CD4-positive, alpha-beta T cell (primary cell): ENCODE results near the gene BAG3. TPM values are rescaled to one million over a fixed set of nuclear protein-coding genes. Genes with fewer than 3 reads are reported as not detected.

Experiments
- ATAC-seq: fragments of 200-7000 bp; cut with Tn5 transposase; one replicate; pipeline ENCODE4 v1.10.0; 2022; ENCODE audit warnings: mild to moderate bottlenecking; ENCODE audit not compliant: poor library complexity
- CTCF ChIA-PET: fragments of 350-600 bp; sonication (Branson Sonifier 250); formaldehyde crosslinking; loops from one replicate; lab custom pipeline; 2021; ENCODE audit warnings: antibody characterized with exemption, inconsistent platforms; lab: Charles Lee
- POLR2A ChIA-PET: fragments of 350-600 bp; sonication (Branson Sonifier 250); formaldehyde crosslinking; loops from one replicate; lab custom pipeline; 2021; ENCODE audit warnings: antibody characterized with exemption, inconsistent platforms; lab: Charles Lee
- DNase-seq, 14 experiments: peaks; one replicate each; pipeline ENCODE4 v3.0.0-alpha.2; 2013 to 2020; ENCODE audit warnings: mixed read lengths in 2 of 14
- H3K27ac ChIP-seq, 2 donors: one replicate each; pipeline versions ENCODE4 v1.5.1 to v1.7.0; 2013; ENCODE audit warnings: low read length in 2 of 2, low read depth in 1 of 2, mild to moderate bottlenecking in 1 of 2
- H3K27me3 ChIP-seq, 2 experiments: 1 replicate in 1 of 2; 2 replicates in 1 of 2; pipeline versions ENCODE4 v1.6.1 to v1.7.0; 2013; ENCODE audit warnings: low read length in 2 of 2, control low read depth in 1 of 2, mild to moderate bottlenecking in 1 of 2, moderate library complexity in 1 of 2; ENCODE audit not compliant: insufficient read depth in 2 of 2, control insufficient read depth in 1 of 2
- H3K36me3 ChIP-seq: one replicate; pipeline ENCODE4 v1.6.1; 2013; ENCODE audit warnings: low read length, control low read depth; ENCODE audit not compliant: insufficient read depth
- H3K4me1 ChIP-seq: one replicate; pipeline ENCODE4 v1.6.1; 2013; ENCODE audit warnings: low read length, control low read depth; ENCODE audit not compliant: insufficient read depth
- H3K4me3 ChIP-seq: one replicate; pipeline ENCODE4 v1.5.1; 2013; ENCODE audit warnings: mild to moderate bottlenecking, low read length, moderate library complexity
- H3K9me3 ChIP-seq, 2 experiments: 1 replicate in 1 of 2; 2 replicates in 1 of 2; pipeline versions ENCODE4 v1.6.1 to v1.7.0; 2013; ENCODE audit warnings: low read length in 2 of 2, mild to moderate bottlenecking in 2 of 2, control low read depth in 1 of 2, moderate library complexity in 1 of 2; ENCODE audit not compliant: control insufficient read depth in 1 of 2, insufficient read depth in 1 of 2
- H3K27ac Mint-ChIP-seq: one replicate; pipeline ENCODE4 v1.8.0; 2020; ENCODE audit warnings: mixed read lengths
- H3K27me3 Mint-ChIP-seq: one replicate; pipeline ENCODE4 v1.8.0; 2021; ENCODE audit warnings: mixed read lengths
- H3K36me3 Mint-ChIP-seq: one replicate; pipeline ENCODE4 v1.8.0; 2021; ENCODE audit warnings: low read depth, mixed read lengths
- H3K4me1 Mint-ChIP-seq: one replicate; pipeline ENCODE4 v1.8.0; 2021; ENCODE audit warnings: low read depth, mixed read lengths
- H3K4me3 Mint-ChIP-seq: one replicate; pipeline ENCODE4 v1.8.0; 2020; ENCODE audit warnings: mild to moderate bottlenecking, mixed read lengths
- H3K9me3 Mint-ChIP-seq: one replicate; pipeline ENCODE4 v1.8.0; 2020; ENCODE audit warnings: mixed read lengths
- CTCF ChIP-seq: fragments of 200-600 bp; IDR thresholded peaks from one replicate; pipeline ENCODE4 v1.8.0; 2022; ENCODE audit warnings: antibody characterized with exemption, mild to moderate bottlenecking
- intact Hi-C, 2 experiments: fragments of 100-400 bp; cut with DNase I in 1 of 2; cut with micrococcal nuclease in 1 of 2; formaldehyde crosslinking; loops; one replicate each; pipeline versions ENCODE4 v1.15.1 to v1.9.0; 2023 to 2025; cut with DNase I, micrococcal nuclease
- total RNA-seq, 174 experiments: library from RNA in 2 of 174; stranded (reverse) in 2 of 174; gene quantifications; one replicate each; pipeline ENCODE4 v1.2.3 and lab custom pipeline; 2021 to 2026

The BAG3 gene
- total RNA-seq, 2 experiments from 2014 or later: 65.1 to 65.8 TPM

- TF ChIP-seq CTCF: no peak
- peaks cover 22% of the 10 kb centered on the region for H3K4me1 ChIP-seq
- DNase-seq (peak in 2 of 14 experiments; percentile 3 to 18), ATAC-seq (no peak)
- CTCF ChIA-PET: interaction anchor here (0.6 to 3.9 kb wide), 10 partner anchors 8 to 515 kb away, joined by 3 to 20 read pairs (median 4); no protein-coding TSS in a partner anchor
- no peaks in the 10 kb centered on the region for H3K27me3 Mint-ChIP-seq
- no peaks in the 10 kb centered on the region for H3K9me3 Mint-ChIP-seq
- peaks cover 30% of the 10 kb centered on the region for H3K4me1 Mint-ChIP-seq
- H3K9me3 ChIP-seq: peaks cover 0 to 5% of the 10 kb centered on the region in 2 experiments
- no peaks in the 10 kb centered on the region for H3K27me3 ChIP-seq
- peak overlapping the region; percentile 13 for H3K27ac Mint-ChIP-seq
- intact Hi-C loops: loop anchor here (2.0 to 10.0 kb wide), 6 partner anchors 36 to 1680 kb away; partner anchors contain the start of genes DENND10 (in 1 of the 2), FAM204A (in 1 of the 2), RAB11FIP2 (in 1 of the 2) and TIAL1 (in 1 of the 2)
- no peaks in the 10 kb centered on the region for H3K36me3 Mint-ChIP-seq
- H3K4me3 ChIP-seq: peak overlapping the region; percentile 67
- POLR2A ChIA-PET: interaction anchor here (0.9 to 4.8 kb wide), 19 partner anchors 8 to 970 kb away, joined by 3 to 36 read pairs (median 5); partner anchors contain the start of genes BAG3, CACUL1 and MCMBP
- H3K4me3 Mint-ChIP-seq: peak overlapping the region; percentile 57
- H3K27ac ChIP-seq: peak overlapping the region; percentile 53 to 59
- H3K36me3 ChIP-seq: no peaks in the 10 kb centered on the region
Observed at GRCh38 chr10:119724593-119725516, 73.7 kb downstream of the BAG3 start.

GRCh38 chr10:119725517-119725827 lies 74.3 kb downstream of the BAG3 start:
- DNase-seq (no peak), ATAC-seq (no peak)
- no peak for TF ChIP-seq CTCF
- intact Hi-C loops: loop anchor here (2.0 to 10.0 kb wide), 6 partner anchors 37 to 1681 kb away; partner anchors contain the start of genes DENND10 (in 1 of the 2), FAM204A (in 1 of the 2), RAB11FIP2 (in 1 of the 2) and TIAL1 (in 1 of the 2)
- Mint-ChIP-seq H3K27me3 (no peaks in the 10 kb centered on the region), H3K36me3 (peaks cover 5% of the 10 kb centered on the region), H3K9me3 (no peaks in the 10 kb centered on the region), H3K4me1 (peaks cover 30% of the 10 kb centered on the region), H3K4me3 (peak overlapping the region; percentile 81), H3K27ac (peak overlapping the region; percentile 13)
- ChIA-PET CTCF (interaction anchor here (0.6 to 3.9 kb wide), 10 partner anchors 9 to 516 kb away, joined by 3 to 20 read pairs (median 4); no protein-coding TSS in a partner anchor), POLR2A (interaction anchor here (0.6 to 4.8 kb wide), 23 partner anchors 9 to 971 kb away, joined by 3 to 36 read pairs (median 5); partner anchors contain the start of genes BAG3, CACUL1, GRK5 and MCMBP)
- Histone ChIP-seq H3K9me3 (peaks cover 0 to 5% of the 10 kb centered on the region in 2 experiments), H3K4me3 (peak overlapping the region; percentile 67), H3K36me3 (no peaks in the 10 kb centered on the region), H3K27me3 (no peaks in the 10 kb centered on the region), H3K4me1 (peaks cover 22% of the 10 kb centered on the region), H3K27ac (peak overlapping the region; percentile 53 to 59)
